Stimulated activated CD4-positive, alpha-beta T cell treated with anti-CD3 and anti-CD28 coated beads, TNF-alpha, amount 100 ng/mL, for 1 hour (primary cell): ENCODE results near the gene L3HYPDH.

Experiments
- DNase-seq, 3 donors: peaks; one replicate each; pipeline ENCODE4 v3.0.0-alpha.2; 2020; ENCODE audit warnings: low read depth in 3 of 3, low spot score in 1 of 3

L3HYPDH gene

DNA sequence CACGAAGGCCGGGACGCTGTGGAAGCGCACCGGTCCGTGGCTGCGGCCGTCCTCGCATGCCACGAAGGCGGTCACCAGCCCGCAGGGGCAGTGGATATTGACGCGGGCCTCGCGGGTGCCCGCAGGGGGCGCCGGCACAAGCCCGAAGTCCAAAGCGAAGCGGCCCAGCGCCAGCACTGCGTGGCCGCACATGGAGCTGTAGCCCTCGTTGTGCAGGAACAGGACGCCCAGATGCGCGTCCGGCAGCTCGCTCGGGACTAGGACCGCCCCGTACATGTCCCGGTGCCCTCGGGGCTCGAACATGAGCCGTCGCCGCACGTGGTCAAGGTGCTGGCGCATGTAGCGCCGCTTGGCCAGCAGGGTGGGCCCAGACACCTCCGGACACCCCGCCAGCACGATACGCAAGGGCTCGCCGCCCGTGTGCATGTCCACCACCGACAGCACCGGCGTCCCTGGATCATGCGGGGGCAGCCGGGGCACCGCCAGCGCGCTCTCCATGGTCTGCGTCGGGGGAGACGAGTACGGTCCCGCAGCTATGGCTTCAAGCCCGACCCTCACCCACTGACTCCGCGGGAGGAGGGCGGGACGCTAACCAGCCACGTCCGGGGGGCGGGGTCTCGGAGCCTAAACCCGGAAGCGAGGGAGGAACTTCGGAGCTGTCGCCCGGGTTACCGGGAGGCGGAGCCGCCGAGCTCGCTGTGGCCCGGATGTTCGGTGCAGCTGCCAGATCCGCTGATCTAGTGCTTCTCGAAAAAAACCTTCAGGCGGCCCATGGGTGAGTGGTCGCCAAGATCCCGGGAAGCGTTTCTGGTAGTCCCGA is at the start of gene L3HYPDH, which contains the start of gene JKAMP:
TSS of gene L3HYPDH (minus strand) at position 590 of the 820 bp plus-strand sequence. CDS start at position 498, 92 bp downstream.
TSS of gene JKAMP (plus strand) at position 699 of the 820 bp plus-strand sequence. CDS start at position 772, 73 bp downstream.
- DNase-seq: peak; percentile 89 to 98 (median 95)

DNA sequence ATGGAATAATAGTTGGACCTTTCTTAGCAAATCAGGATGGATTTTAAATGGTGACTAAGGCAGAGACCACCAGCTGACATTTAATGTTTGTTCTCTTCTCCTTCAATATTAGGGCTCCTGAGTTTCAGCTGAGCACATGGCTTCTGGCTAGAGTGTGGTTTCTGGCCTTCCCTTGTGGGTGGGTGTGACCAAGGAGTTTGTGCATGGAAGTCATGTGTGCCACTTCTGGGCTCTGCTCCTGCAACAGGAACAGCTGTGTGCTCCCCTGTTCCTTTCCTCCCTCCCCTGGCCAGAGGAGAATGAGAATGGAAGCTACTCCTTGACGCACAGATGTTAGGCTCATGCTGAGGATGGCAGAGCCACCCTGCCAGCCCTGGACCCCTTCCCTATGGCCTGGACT is 48.2 kb upstream of the L3HYPDH start:
- no peak for DNase-seq

DNA sequence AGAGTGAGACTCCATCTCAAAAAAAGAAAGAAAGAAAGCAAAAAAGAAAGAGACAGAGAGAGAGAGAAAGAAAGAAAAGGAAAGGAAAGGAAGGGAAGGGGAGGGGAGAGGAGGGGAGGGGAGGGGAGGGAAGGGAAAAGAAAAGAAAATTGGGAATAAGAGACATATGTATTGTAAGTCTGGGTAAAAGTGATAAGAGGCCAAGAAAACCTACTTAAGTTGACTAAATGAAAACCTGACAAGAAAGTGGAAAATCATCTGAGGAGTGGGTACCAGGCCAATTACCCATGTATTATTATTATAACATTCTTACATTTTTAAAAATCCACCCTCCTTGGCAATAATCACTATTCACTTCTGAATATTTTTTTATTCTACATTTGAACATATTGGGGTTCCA is 46.1 kb upstream of the L3HYPDH start:
- no peak for DNase-seq

DNA sequence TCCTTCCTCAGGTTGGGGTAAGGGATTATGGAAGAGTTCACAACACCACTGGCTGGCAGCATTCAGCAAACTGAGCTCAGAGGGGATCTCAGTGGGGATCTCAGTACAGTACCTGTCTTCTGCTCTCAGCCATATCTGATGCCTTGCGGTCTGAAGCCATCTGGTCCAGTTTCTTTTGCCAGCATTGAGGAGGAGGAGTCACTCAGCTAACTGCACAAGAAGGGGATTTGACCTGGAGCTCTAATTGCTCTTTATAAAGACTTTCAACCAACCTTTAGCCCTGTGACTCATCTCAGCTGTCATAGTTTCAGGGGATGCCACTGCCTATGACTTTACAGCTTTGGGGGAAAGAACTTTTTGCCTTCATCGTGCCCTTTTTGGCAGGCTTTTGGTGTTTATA is 45.0 kb upstream of the L3HYPDH start:
- no peak for DNase-seq

DNA sequence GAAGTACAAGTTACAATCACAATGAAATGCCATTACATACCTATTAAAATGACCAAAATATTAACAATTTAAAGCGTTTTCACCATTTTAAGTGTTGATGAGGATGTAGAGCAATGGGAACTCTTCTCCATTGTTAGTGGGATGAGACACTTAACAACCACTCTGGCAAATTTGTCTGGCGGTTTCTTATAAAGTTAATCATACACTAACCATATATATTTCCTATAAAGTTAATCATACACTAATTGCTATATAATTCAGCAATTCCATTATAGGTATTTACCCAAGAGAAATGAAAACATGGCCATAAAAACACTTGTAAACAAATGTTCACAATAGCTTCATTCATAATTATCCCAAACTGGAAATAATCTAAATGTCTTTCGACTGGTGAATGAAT is 36.0 kb upstream of the L3HYPDH start:
- DNase-seq: no peak

DNA sequence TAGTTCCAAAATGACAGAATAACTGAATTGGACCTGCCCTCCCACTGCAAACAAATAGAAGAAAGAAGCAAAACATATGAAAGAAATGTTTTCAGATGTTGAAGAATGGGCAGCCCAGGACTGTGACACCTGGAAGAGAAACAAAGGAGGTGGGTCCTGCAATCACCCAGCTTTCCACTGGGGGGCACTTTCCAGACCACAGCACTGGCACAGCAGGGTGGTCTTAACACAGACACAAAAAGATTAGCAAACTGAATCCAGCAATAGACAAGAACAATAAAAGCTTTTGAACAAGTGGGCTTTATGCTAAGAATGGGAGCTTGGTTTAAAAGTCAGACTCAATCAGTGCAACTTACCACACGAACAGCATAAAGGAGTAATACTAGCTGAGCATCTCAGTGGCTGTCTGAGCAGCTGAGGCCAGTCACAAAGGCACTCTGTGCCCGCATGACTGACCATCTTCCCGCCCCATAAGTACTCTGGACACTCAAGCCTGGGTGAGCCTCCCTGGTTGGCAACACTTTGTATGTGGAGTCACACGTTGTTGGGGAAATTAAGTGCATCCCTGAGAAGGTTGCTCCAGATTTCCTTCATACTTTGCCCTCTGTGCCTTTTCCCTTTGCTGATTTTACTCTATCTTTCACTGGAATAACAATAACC is 27.8 kb upstream of the L3HYPDH start:
- no peak for DNase-seq

DNA sequence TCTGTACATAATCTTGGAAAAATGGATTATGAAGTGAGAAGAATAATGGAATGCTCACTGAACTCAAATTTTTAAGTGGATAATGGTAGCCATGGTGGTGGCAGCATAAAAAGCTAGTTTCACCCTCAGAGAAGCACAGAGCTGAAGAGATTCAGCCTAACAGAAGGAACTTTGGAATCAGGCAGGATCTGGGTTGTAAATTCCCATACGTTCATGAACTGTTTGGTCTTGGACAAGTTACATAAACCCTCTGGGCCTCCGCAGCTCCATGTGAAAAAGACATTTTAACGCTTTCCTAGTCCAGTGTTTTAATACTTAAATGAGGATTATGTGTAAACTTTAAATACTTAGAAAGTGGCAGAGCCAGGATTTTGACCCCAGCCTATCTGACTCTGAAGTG is 26.8 kb upstream of the L3HYPDH start:
- no peak for DNase-seq

DNA sequence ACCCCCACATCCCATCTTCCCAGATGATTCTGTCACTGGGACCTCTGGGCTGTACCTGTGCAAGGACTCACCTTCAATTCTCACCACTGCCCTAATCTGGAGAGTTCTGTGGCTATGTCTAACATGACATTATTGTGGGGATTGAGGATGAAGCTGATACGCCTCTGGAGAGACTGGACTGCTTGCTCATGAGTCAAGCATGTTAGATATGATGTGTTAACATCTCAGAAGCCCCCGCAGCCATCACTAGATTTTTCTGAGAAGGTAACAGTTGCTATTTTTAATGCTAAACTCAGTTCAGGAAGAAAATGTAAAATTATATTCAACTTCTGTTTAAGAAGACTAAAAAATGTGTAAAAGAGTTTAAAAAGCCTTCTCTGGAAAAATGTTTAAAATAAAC is 25.8 kb upstream of the L3HYPDH start:
- no peak for DNase-seq

DNA sequence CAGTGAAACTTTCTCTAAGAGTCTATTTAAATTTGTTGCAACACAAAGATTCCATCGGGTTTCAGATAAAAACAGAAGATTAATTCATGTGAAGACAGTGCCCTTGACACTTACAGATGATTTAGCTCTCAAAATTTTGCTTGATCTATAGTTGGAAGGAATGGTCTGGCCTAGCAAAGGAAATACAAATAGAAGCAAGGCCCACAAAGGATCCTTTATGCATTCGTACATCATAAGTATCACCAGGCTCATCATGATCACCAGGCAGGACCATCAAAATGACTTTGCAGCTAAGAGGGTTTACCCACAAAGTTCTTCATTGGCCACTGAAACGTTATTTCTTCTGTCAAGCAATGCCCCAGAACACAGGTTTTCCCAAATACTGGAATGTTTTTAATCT is 24.9 kb upstream of the L3HYPDH start:
- no peak for DNase-seq

DNA sequence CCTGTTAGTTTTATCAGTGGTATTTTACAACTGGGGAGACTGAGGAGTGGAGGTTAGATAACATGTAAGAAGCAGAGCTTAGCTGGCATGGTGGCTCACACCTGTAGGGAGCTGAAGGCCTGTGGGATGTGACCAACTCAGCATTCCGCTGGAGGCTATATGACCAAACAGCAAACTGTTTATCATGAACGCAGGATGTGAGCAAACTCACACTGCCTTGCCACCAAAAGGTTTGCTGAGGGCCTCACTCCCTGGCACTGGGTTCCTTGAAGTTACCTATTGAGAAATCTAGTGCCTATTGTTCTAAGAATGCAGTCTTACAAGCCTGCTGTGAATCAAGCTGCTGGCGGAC is 23.5 kb upstream of the L3HYPDH start:
- DNase-seq: no peak

DNA sequence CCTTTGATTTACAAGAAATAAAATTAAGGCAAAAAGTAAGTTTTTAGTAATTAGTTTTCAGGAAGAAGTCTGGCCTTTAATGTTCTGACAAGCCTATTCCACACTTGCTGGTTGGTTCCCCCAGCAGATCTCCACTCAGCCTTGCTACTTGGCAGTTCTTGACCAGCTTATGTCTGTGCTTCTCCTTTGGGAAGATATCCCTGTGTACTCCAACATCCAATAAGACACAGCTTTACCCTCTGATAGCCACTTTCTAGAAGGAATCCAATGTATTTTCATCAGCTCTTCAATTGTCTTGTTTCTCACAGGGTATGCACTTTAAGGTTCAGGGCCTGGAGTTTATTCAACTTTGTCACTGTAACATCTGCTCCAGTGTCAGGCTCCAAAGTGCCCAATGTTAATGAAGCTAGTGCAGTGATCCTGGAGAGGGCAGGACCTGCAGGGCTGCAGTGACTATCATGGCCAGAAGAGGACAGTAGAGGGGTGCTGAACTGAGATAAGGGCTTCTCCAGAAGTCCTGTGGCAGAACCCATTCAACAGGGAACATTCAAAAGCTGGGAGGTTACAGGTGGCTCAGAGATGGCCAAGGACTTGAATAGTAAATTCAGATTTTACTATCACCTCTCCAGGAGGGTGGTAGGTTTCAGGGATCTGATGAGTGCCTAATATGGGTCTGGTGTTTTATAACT is 23.0 kb upstream of the L3HYPDH start:
- DNase-seq: peak in 1 of 3 donors; percentile 12

DNA sequence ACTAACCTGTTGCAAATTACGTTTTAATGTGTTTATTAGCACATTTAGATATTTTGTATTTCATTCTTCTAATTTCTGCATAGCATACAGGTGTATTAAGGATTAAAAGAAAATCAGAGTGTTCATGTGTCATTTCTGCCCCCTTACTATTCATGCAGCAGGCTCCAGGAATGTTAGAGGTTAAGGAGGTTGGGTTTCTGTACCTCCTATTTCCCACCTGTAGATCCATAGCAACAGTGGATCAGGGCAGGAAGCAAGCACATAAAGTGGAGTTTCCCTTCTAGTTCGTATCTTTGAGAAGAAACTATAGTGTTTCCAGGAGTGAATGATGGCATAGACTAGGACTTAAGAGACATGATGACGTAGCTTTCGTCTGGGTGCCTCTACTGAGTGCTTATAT is 19.0 kb upstream of the L3HYPDH start:
- DNase-seq: no peak

DNA sequence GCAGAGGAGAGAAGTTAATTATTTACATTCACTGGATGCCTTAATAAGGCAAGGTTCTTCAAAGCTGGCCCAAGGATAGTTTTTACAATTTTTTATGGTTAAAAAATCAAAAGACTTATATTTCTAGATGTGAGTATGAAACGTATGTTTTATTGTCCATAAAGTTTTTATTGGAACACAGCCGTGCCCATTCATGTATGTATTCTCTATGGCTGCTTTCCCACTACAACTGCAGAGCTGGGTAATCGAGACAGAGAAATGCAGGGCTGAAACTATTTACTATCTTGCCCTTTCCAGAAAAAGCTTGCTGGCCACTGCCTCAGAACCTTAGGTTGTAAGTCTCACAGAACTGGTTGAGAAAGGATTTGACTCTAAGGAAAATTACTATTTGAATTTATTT is 16.5 kb upstream of the L3HYPDH start:
- DNase-seq: no peak

DNA sequence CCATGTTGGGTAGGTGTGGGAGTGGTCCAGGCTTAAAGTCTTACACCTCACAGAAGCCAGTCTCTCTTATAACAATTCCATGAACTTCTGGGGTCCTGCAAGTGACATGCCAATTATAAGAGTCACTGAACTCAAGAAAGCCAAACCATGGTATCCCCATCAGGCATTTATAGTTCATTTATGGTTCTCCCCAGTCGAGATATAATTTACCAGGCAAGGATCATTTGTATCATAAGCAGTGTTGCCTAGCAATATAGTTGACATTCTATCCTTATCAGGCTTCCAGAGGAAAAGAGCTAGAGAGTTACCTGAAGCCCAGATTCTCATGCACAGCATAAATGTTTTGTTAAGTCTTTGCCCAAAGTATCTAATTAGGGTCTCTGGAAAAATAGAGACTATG is 8.2 kb upstream of the L3HYPDH start:
- no peak for DNase-seq

DNA sequence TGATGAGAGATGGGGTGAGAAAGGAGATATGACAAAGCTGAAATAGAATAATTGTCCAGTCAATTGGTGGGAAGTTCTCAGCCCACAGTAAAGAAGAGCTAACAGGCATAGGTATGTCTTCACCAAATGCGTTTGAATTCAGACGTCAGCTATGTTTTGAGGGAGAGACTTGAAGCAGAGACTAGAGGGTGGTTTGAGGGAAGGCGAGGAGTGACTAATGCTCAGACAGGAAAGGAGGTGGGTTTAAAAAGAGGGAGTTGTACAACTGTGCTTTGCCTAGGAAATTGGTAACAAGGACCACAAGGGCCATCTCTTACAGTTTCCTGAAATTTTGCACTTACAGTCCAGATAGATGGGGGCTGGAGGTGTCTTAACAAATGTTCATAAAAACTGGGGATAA is 6.5 kb upstream of the L3HYPDH start:
- no peak for DNase-seq

DNA sequence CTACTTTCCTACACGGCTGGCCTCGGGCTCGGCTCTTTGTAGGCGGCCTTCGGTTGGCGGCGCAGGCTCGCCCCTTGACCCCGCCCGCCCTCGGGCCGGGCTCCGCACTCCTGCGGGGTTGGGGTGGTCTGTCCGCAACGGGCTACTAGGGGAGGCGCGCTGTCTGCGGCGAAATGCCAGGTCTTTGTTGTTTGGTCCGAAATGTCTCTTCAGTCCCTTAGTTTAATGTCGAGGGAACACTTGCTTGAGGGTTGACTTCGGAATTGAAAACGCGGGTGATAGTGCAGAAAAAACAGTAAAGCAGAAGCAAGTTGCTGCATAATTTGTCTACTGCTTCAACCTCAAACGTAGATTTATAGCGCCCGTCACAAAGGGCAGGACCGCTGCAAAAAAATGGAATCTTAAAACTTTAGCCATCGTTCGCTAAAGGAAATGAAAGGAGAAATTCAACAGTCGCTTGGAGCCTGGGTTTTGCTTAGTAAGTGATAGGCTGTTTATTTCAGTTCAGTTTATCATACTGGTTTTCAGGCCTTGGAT is 499 bp upstream of the L3HYPDH start:
- no peak for DNase-seq

DNA sequence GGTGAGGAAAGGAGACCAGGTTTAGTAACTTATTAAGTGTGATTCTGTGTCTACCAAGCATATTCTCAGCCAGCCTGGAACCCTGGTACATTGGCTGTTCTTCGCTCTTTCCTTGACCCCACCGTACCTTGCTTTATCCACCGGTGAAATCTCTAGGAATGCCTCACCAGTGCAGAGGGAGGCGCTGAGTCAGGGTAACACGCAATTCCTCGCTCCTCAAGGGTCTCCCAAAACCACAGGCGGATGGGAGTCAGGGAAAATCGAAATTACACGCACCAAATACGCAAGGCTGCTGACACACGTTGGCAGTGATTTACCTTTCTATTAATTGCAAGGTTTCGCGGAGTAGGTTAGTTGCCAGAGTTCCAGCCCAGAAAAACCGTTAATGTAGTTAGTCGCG is 845 bp downstream of the L3HYPDH start:
- DNase-seq: no peak

DNA sequence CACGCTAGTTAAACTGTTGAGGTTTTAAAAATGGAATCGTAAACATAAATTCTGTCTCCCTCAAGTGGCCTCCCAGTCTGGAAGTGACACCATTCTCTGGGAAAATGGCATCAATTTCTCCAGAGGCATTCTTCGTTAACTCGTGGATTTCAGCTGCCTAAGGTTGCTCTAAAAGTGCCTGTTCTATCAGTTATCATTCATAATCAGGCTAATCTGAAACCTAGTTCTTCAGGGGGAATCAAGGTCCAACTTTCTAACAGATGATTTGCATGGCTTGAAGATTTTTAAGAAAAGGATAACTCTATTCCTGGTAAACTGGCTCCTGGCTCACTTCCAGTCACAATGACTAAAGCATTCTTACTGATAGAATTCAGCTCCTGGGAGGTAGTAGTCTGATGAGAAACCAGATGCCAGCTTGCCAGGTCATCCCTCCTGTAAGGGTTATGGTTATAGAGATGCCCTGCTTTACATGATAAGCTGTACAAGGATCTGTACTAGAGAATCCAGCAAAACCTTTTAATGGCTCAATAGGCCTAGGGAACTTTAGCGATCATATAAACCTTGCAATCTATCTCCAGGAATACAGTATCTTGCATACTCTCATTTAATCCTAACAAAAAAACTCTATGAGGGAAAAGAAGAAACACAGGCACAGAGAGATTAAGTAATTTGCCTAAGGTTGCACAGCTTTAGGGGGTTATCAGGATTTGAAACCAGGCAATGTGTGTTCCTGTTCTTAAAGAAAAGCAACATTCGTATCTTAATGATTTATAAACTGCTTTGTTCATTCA is 1.5 kb downstream of the L3HYPDH start:
- DNase-seq: no peak

DNA sequence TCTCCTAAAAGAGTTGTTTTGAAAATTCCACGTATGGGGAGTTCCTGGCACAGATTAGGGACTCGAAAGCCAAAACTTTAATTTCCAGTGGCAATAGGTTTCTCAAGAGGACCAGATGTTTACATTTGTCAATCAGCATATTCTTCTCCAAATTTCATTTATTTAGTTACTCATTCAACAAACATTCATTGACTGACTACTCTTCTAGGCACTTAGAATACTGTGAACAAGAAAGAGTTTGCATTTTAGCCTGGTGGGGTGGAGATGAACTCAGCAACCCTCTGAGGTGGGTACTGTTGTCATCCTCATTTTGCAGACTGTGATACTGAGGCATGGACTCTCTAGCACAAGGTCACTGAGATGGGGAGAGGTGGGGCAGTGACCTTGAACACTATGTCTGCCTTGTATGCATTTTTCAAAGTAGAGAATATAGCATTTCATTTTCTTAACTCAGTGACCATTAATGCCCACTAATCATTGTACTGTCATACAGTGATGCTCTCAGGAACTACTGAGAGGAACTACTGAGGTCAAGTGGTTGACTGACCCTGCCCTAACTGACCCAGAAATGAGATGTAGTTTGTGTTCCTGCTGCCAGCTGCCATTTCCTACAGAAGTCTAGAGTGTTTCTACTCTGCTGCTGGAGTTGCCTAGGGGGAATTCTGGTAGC is 2.2 kb downstream of the L3HYPDH start:
- DNase-seq: no peak

DNA sequence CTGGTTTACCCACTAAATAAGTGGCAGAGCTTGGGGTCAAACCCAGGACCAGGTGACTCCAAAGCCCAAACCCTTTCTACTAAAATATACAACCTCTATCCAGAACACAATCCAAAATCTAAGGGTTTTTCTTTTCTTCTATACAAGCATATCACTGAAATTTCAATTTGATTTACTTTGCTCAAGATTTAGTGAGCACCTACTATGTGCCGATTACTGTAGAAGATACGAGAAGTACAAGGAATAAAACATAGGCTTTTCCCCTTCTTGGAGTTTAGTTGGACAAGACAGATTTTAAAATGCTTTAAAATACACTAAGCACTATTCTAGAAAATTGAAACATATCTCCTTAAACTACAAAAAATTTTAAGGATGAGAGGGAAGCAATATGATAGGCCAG is 2.8 kb downstream of the L3HYPDH start:
- DNase-seq: no peak

DNA sequence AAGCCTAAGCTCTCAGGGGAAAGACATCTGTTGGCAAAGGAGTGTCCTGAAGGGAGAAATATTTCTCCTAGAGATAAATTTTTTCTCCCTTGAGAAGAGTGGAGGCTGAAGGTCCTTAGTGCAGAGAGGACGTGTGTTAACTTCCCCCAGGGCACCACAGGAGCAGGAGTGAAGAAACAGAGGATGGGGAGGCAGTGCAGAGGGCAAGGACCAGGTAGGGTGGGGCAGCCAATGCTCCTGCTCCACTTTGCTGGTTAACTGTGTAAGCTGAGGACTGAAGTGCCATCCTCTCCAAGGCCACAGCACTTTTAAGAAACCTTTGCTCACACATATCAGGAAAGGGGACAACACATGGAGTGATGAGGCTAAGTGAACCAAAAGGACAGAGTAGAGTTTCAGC is 4.0 kb downstream of the L3HYPDH start:
- DNase-seq: no peak
